Cardiac septum (tissue), 1 donor: Measurements from ENCODE around the gene TTC36. TPM values are rescaled to one million over a fixed set of nuclear protein-coding genes. Genes with fewer than 3 reads are reported as not detected.
"Not testable (repeated sequence)": the region's sequence is repeated elsewhere in the genome, so short reads cannot be mapped to it uniquely, and the experiment has no call there.

Source experiments
- DNase-seq: peaks from one replicate; pipeline ENCODE4 v3.0.0-alpha.2; 2020; ENCODE audit warnings: low spot score
- intact Hi-C: fragments of 100-400 bp; cut with DNase I; formaldehyde crosslinking; loops from one replicate; pipeline ENCODE4 v1.14.0; 2022
- total RNA-seq: library from RNA; stranded (reverse); fragmentation: NEBNext Ultra II Directional; extraction: Animal tissue kit (Norgen Biotek cat#: 25700); gene quantifications from one replicate; pipeline ENCODE4 v1.2.1, GENCODE V29; 2021
- donor health status: DM: no; HTN: no; CAD: no.

Gene TTC36
- total RNA-seq, 1 donor from 2014 or later = 0.62 TPM

GRCh38 chr11:118530683-118531596 is 3.7 kb downstream of the TTC36 start, which contains the start of gene TMEM25:
Gene TMEM25, plus strand, starts transcription at chr11:118531192. Its CDS starts 610 bp downstream, at chr11:118531802.
- intact Hi-C loops = no loop called here
- DNase-seq = peak; percentile 83

DNA sequence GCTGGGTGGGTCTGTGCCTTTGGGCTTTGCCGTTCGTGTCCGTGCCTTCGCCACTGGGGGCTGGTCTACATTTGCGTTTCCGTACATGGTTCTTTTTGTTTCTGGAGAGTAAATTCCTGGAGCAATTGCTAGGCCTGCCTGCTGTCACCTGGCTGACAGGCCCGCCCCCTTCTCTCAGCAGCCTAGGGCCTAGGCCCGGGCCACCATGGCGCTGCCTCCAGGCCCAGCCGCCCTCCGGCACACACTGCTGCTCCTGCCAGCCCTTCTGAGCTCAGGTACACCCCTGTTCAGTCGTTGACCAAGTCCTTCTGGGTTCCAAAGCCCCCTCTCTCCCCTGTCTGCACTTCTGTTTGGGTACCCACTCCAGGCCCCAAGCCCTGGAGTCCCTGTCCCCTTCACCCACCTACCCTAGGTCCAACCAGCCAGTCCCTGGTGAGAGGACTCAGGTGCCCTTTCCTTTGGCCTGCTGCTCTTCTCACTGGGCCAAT is 4.4 kb downstream of the TTC36 start:
- no peak for DNase-seq
- intact Hi-C loops = no loop called here

GRCh38 chr11:118532091-118532490 is 4.8 kb downstream of the TTC36 start:
- DNase-seq = no peak
- intact Hi-C loops = no loop called here

DNA sequence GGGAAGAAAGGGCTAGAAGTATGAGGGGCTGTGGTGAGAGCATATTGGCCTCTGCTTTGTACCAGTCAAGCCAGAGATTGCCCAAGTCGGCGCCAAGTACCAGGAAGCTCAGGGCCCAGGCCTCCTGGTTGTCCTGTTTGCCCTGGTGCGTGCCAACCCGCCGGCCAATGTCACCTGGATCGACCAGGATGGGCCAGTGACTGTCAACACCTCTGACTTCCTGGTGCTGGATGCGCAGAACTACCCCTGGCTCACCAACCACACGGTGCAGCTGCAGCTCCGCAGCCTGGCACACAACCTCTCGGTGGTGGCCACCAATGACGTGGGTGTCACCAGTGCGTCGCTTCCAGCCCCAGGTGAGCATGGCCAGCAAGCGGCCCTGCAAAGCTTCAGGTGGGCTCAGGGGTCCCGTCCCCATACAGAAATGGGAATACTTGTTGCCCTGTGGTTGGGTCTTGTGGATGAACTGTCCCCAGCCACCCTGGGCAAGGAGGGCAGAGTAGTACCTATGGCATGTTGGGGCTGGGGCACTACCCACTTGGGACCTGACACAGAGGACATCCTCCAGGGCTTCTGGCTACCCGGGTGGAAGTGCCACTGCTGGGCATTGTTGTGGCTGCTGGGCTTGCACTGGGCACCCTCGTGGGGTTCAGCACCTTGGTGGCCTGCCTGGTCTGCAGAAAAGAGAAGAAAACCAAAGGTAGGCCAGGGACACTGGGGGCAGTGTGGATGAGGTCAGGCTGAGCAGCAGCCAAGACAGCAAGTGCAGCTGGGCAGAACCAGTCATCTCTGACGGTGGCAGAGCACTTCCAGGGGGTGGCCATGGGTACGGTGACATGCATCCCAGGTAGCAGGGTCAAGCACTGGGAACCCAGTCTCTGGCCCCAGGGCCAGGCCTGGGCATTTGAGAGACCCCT is 5.8 kb downstream of the TTC36 start:
- intact Hi-C loops = no loop called here
- DNase-seq = no peak

GRCh38 chr11:118533769-118534729 is 6.8 kb downstream of the TTC36 start:
- intact Hi-C loops = no loop called here

GRCh38 chr11:118535261-118535660 is 8.0 kb downstream of the TTC36 start:
- DNase-seq = no peak
- intact Hi-C loops = no loop called here

More at GRCh38 chr11:118533769-118534729, 6.8 kb downstream of the TTC36 start:
- no peak for DNase-seq

- DNase-seq = no peak
- intact Hi-C loops = no loop called here
These were observed 9.5 kb downstream of the TTC36 start for GRCh38 chr11:118536726-118537125.

GRCh38 chr11:118537409-118537980 is 10.2 kb downstream of the TTC36 start:
- intact Hi-C loops = no loop called here

GRCh38 chr11:118544010-118544646 is 16.9 kb downstream of the TTC36 start:
- no peak for DNase-seq
- intact Hi-C loops = no loop called here

More at GRCh38 chr11:118537409-118537980, 10.2 kb downstream of the TTC36 start:
- no peak for DNase-seq

GRCh38 chr11:118544647-118545010 is 17.4 kb downstream of the TTC36 start:
- no peak for DNase-seq
- intact Hi-C loops = no loop called here

GRCh38 chr11:118545533-118545932 is 18.3 kb downstream of the TTC36 start:
- intact Hi-C loops = no loop called here
- DNase-seq = no peak

DNA sequence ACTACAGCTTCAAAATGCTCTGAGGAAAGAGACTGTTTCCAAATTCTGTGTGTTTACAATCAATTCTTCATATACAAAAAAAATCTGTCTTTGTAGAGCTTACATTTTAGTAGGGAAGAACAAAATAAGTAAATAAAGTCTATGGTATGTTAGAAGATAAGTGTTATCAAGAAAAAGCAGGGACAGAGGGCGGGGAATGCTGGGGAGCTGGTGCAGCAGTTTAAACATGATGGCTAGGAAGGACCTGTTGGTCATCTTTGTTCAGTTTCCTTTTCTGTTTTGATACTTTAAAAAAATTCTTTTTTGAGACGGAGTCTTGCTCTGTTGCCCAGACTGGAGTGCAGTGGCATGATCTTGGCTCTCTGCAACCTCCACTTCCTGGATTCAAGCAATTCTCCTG is 19.9 kb downstream of the TTC36 start:
- intact Hi-C loops = no loop called here
- no peak for DNase-seq

- intact Hi-C loops = no loop called here
These were observed 25.1 kb downstream of the TTC36 start for GRCh38 chr11:118552341-118552740.

GRCh38 chr11:118560806-118561205 is 33.5 kb downstream of the TTC36 start:
- intact Hi-C loops = no loop called here
- DNase-seq = no peak

More at GRCh38 chr11:118552341-118552740, 25.1 kb downstream of the TTC36 start:
- no peak for DNase-seq

GRCh38 chr11:118565051-118565450 is 37.8 kb downstream of the TTC36 start:
- DNase-seq = no peak
- intact Hi-C loops = no loop called here

DNA sequence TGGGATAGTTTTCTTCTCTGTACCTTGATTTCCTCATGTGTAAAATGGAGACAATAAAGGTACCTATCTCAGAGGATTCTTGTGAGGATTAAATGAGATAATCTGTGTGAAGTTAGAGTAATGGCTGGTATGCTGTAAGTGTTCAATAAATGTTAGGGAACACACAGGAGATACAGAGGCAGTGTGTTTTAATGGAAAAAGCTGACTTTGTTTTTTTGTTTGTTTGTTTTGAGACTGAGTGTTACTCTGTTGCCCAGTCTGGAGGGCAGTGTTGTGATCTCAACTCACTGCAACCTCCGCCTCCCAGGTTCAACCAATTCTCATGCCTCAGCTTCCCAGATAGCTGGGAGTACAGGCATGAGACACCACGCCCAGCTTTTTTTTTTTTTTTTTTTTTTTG is 42.4 kb downstream of the TTC36 start:
- intact Hi-C loops = loop anchor here (5.0 kb wide), 1 partner anchor 43 kb away; no protein-coding TSS in a partner anchor
- DNase-seq = no peak

DNA sequence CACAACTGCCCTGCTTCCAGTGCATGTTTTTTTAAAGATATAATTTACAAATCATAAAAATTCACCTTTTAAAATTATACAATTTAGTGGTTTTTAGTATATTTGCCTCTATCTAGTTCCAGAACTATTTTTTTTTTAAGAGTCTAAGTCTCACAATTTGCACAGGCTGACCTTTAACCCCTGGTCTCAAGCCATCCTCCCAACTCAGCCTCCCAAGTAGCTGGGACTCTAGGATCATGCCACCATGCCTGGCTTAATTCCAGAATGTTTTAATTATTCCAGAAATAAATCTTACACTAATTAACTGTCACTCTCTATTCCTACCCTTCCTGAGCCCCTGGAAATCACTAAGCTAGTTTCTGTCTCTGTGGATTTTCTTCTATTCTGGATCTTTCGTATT is 43.5 kb downstream of the TTC36 start:
- DNase-seq = no peak
- intact Hi-C loops = loop anchor here (5.0 kb wide), 1 partner anchor 42 kb away; no protein-coding TSS in a partner anchor

GRCh38 chr11:118571701-118572060 is 44.4 kb downstream of the TTC36 start:
- not testable (repeated sequence) for DNase-seq
- intact Hi-C loops = loop anchor here (5.0 kb wide), 1 partner anchor 41 kb away; no protein-coding TSS in a partner anchor
